HG02970 (cell line): ENCODE measurements around the gene BRPF3.

Source experiments
- ATAC-seq: cut with Tn5 transposase; IDR thresholded peaks from one replicate; pipeline ENCODE4 v1.9.1; 2021; ENCODE audit warnings: mild to moderate bottlenecking, moderate library complexity, moderate number of reproducible peaks; ENCODE audit not compliant: unreplicated experiment, low FRiP score

BRPF3 gene

DNA sequence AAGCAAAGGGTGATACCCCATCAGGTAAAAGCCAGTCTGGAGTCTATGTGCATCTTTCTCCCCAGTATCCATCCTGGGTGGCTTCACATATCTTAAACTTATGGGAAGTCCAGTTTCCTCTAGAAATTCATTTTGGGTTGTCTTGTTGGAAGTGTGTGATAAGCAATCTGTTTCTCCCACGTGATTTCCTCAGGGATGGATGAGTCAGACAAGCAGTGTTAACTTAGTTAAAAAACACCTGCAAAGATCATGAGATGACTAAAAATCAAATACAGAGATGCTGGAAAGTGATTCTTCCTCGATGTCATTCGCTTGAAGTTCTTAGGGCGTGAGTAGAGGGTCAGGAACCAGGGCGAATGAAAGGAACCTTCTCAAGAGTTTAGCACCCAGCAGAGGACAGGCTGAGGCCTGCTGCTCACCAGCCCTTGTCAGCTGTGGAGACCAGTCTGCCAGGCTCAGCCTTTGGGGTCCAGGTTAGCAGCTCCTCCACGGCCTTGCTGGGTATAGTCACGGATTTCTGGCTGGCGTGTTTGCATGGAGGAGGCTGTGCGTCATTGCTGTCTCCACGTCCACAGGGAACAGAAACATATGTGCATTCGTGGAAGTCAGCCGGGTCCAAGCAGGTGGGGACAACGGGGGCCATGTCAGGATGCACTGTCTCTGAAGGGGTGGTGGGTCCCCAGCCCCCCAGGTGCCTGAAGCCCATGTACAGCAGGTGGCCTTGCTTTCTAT lies 70.5 kb downstream of the BRPF3 start:
- no peak for ATAC-seq

DNA sequence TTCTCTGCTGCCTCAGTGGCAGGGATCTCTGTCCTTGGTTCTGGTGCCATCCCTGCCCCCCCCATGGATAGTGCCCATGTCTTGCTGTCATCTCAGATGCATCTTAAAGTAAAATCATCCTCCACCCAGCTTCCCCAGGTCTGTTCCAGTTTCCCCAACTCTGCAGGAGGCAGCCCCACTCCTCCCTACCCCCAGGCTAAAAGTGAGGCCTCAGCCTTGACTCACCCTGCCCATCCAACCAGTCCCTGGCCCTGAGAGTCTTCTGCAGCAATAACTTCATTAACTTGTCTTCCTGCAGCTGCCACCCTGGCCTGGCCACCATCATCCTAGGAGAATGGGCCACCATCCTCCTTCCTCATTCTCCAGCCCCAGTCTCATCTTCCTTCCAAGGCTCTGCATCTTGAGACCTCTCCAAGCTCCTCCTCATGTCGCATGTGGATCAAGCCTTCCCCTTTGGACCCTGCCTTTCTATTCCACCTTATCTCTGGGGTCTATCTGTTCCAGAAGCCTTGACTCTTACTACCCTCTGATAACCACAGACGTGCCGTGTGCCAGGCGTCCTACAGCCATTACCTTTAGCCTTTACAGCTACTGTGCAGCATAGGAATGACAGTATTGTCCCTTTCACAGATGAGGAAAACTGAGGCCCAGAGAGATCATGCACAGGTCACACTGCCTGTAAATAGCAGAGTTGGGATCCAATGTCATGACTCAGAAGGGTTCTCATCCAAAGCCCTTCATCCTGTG lies 71.4 kb downstream of the BRPF3 start:
- no peak for ATAC-seq

DNA sequence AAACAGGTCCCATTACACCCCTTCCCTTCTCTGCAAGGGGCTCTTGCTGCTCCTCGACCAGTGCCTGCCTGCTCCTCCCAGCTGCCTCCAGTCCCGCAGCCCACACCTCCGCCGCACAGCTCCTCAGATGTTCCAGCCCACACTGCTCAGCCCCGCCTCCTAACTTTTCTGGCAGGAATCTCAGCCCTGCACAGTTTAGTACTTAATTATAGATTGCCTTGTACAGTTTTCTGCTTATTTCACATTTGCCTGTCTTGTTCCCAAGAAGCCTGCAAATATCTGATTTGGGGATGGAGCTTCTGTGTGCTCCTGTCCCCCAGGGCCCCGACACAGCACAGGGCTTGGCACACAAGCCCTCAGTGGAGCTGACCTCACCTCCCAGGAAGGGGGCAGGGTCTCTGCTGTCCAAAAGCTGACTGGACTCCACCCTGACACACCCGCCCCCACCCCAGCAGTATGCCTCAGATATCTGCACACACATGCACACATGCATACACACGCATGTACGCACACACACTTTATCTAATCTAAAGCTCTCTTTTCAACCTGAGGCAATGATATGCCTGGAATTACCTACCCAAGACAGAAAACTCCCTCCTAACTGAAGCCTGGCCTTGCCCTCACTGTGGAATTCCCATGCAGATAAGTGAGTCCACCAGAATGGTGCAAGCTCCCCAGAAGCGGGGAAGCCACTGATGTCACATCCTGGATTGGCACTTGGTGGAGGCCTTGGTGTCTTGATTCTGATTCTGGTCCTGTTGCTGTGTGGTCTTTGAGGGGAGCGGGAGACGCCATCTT lies 72.1 kb downstream of the BRPF3 start:
- no peak for ATAC-seq

DNA sequence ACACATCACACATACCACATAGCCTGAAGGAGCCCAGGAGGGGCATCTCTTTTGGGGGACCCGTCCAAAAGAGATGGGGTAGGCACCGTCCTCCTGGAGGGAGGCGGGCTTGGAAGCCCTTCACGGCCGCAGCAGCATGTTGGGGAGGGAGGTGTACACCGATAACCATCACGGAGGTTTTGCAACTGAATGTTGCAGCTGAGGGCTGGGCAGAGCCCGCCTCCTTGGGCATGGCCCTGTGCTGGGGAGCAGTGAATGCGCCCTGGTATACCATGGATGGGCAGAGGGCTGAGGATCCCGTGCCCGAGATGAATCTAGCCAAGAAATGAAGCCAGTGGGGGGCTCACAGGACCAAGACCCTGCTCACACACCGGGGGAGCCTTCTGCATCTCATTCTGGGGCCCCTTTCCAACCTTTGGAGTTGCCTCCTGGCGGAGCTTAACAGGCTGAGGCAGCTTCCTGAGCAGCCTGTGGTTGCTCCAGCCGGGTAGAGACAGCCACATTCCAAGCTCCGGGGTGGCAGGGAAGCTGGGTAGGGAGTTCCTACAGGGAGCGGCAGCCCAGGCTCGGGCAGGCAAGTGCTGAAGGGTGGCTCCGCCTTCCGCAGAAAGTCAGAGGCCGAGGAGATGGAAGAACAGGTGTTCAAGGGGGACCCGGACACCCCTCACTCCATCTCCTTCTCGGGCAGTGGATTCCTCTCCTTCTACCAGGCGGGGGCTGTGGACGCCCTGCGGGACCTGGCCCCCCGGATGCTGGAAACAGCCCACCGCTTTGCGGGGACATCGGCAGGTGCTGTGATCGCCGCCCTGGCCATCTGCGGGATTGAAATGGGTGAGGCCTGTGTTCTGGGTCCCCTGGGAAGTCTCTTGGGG lies 73.5 kb downstream of the BRPF3 start, which contains the start of gene PNPLA1:
PNPLA1 (plus strand) TSS at position 227 of the 872 bp plus-strand sequence; CDS start at position 627, 400 bp downstream.
- no peak for ATAC-seq

DNA sequence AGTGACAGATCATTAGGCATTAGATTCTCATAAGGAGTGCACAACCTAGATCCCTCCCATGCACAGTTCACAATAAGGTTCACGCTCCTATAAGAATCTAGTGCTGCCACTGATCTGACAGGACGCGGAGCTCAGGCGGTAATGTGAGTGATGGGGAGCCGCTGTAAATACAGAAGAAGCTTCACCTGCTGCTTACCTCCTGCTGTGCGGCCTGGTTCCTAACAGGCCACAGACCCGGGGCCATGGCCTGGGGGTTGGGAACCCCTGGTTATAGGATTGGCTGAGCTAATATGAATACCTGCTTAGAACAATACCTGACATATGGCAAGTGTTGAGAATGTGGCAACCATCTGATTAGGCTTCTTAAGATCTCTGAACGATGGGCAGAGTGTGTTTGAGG lies 75.7 kb downstream of the BRPF3 start:
- ATAC-seq = no peak

DNA sequence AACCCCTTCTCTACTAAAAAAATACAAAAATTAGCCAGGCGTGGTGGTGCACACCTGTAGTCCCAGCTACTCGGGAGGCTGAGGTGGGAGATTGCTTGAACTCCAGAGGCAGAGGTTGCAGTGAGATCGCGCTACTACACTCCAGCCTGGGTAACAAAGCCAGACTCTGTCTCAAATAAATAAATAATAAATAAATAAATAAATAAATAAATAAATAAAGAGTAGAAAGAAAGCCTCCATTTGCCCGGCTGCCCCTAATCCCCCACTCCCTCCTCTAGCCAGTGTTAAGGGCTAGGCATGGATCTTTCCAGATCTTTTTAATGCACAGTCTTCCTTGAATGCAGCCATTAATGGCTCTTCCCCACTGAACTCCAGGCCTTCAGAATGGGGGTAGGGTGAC lies 76.5 kb downstream of the BRPF3 start:
- no peak for ATAC-seq

DNA sequence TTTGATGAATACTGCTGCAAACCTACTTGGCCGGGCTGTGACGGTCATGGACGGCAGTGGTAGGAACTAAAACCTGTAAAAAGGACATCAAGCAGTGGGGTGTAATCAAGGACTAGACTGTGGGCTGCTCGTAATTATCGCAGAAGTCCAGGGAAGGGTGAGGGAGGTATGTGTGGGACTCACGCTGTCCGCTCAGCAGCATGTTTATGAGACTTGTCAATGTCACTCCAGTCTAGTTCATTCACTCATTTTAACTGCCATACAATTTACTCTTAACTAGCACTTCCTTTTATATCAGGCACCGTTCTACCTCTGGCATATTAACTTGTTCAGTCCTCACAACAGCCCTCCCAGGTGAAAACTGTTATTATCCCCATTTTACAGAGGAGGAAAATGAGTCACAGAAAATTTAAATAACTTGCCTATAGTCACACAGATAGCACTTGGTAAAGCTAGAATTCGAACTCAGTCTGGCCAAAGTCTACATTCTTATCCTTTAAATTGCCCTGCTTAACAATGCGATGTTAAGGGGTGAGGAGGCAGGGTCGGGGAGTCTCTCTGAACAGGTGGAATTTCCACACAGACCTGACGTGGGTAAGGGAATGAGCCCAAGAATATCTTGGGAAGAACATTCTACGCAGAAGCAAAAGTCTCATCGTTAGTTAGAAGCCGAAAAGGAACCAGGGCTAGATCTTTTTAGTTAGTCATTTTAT lies 77.4 kb downstream of the BRPF3 start:
- no peak for ATAC-seq

DNA sequence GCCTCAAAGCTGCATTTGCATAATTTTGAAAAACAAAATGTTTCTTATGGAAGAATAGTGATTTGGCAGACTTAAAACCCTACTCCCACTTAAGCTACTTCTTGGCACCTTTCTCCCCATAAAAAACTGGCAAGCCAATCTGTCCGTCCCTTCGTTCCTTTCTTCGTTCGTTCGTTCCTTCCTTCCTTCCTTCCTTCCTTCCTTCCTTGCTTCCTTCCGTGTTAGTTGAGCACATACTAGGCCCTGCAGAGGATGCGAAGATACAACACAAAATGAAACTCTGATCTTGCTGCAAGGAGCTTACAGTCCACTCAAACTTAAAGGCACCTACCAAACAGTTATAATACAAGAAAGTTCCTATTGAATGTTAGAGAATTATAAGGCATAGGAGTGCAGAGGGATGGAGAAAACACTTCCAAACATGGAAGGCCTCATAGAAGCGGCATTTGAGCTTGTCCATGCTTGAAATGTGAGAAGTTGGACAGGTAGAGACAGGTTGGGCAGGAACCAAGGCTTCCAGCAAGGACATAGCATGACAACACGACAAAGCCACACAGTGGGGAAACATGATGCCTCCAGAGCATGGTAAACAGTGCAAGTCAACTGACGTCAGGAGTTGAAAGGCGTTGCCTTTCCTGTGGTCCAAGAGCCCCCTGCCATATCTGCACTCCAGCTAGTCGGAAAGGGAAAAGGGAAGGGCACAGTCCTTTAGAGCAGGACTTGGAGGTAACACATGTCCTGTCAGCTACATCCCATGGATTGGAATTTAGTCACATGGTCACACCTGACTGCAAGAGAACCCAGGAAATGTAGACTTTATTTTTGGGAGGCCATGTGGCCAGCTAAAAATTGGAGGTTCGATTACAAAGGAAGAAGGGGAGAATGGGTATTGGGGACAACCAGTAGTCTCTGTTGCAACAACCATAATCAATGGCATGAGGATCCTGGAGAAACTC lies 80.3 kb downstream of the BRPF3 start:
- ATAC-seq = no peak

DNA sequence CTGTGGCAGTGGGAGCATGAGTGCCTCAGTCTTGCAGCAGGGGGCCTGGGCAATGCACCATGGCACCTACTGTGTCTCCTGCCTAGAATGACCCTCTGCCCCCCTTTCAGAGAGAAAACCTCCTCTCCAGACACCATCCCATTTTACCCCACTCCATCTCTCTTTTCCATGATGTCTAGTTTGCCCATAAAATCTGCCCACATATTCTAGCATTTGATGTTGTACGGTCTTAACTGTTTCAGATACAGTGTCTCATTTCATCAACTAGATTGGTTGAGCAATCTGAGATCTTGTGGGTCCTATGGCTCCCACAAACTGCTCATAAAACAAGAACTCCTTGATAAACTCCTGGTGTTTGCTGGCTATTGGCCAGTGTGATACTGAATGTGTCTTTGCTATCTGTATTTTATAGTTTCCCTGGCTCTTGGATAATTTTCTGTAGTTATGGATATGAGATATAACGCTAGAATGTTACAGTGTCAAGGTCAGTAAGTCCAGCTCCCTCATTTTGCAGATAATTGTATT lies 81.5 kb downstream of the BRPF3 start:
- ATAC-seq = no peak

DNA sequence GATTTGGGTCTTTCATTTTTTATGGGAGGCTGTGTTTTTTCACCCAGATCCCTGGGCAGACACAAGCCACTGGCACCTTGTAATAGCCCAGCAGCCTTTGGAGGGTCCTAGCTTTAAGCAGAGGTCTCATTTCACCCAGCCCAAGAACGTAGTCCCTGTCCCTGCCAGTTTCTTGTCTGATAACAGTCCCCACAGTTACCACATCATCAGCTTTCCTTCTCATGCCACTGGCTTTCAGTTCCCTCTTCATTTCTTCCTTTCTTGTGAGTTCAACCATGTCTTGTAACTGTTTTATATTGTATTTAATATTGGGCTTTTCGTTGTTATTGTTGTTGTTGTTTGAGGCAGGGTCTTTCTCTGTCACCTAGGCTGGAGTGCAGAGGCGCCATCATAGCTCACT lies 83.9 kb downstream of the BRPF3 start:
- no peak for ATAC-seq

DNA sequence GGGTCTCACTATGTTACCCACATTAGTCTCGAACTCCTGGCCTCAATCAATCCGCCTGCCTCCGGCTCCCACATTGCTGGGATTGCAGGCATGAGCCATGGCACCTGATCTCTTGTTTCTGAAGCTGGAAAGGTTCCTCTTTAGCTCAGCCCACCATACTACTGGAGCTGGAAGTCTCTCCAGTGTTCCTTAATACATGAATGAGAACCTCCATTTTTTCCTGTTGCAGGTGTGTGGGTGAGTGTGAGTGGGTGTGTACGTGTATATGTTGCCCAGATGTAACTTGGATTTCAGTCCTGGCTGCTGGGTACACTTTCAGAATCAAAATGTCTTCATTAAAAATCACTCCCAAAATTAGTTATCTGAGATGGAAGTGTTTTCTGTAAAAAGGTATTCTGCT lies 84.4 kb downstream of the BRPF3 start:
- ATAC-seq = no peak
